ENCODE measurements around the gene TSPO.

GRCh38 chr22:43157874-43158546, 6.7 kb downstream of the TSPO start:
- TF ChIP-seq, protein P1, sequence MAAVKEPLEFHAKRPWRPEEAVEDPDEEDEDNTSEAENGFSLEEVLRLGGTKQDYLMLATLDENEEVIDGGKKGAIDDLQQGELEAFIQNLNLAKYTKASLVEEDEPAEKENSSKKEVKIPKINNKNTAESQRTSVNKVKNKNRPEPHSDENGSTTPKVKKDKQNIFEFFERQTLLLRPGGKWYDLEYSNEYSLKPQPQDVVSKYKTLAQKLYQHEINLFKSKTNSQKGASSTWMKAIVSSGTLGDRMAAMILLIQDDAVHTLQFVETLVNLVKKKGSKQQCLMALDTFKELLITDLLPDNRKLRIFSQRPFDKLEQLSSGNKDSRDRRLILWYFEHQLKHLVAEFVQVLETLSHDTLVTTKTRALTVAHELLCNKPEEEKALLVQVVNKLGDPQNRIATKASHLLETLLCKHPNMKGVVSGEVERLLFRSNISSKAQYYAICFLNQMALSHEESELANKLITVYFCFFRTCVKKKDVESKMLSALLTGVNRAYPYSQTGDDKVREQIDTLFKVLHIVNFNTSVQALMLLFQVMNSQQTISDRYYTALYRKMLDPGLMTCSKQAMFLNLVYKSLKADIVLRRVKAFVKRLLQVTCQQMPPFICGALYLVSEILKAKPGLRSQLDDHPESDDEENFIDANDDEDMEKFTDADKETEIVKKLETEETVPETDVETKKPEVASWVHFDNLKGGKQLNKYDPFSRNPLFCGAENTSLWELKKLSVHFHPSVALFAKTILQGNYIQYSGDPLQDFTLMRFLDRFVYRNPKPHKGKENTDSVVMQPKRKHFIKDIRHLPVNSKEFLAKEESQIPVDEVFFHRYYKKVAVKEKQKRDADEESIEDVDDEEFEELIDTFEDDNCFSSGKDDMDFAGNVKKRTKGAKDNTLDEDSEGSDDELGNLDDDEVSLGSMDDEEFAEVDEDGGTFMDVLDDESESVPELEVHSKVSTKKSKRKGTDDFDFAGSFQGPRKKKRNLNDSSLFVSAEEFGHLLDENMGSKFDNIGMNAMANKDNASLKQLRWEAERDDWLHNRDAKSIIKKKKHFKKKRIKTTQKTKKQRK (IDR thresholded peaks at IDR 0.05; ENCODE audit: low read length) = no peak
- TF ChIP-seq MAF1 (CRISPR knock-in tag; IDR thresholded peaks at IDR 0.05; ENCODE audit: borderline replicate concordance) (no peak), SMARCC2 (IDR thresholded peaks at IDR 0.05) (no peak), HNRNPH1 (optimal IDR thresholded peaks at IDR 0.05; ENCODE audit: low read depth, low read length) (no peak), FLYWCH1 (CRISPR knock-in tag; IDR thresholded peaks at IDR 0.05) (no peak), ELF3 (CRISPR knock-in tag; IDR thresholded peaks at IDR 0.05) (no peak), E2F2 (CRISPR knock-in tag; IDR thresholded peaks at IDR 0.05; ENCODE audit: borderline replicate concordance) (no peak), CTCF (CRISPR knock-in tag; IDR thresholded peaks at IDR 0.05) (no peak), NFATC3 (CRISPR knock-in tag; IDR thresholded peaks at IDR 0.05) (no peak), ADNP (CRISPR knock-in tag; IDR thresholded peaks at IDR 0.05) (no peak)
- TF ChIP-seq, protein P2, sequence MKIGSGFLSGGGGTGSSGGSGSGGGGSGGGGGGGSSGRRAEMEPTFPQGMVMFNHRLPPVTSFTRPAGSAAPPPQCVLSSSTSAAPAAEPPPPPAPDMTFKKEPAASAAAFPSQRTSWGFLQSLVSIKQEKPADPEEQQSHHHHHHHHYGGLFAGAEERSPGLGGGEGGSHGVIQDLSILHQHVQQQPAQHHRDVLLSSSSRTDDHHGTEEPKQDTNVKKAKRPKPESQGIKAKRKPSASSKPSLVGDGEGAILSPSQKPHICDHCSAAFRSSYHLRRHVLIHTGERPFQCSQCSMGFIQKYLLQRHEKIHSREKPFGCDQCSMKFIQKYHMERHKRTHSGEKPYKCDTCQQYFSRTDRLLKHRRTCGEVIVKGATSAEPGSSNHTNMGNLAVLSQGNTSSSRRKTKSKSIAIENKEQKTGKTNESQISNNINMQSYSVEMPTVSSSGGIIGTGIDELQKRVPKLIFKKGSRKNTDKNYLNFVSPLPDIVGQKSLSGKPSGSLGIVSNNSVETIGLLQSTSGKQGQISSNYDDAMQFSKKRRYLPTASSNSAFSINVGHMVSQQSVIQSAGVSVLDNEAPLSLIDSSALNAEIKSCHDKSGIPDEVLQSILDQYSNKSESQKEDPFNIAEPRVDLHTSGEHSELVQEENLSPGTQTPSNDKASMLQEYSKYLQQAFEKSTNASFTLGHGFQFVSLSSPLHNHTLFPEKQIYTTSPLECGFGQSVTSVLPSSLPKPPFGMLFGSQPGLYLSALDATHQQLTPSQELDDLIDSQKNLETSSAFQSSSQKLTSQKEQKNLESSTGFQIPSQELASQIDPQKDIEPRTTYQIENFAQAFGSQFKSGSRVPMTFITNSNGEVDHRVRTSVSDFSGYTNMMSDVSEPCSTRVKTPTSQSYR (CRISPR knock-in tag; IDR thresholded peaks at IDR 0.05; ENCODE audit: borderline replicate concordance) = no peak
- TF ChIP-seq, protein P3, sequence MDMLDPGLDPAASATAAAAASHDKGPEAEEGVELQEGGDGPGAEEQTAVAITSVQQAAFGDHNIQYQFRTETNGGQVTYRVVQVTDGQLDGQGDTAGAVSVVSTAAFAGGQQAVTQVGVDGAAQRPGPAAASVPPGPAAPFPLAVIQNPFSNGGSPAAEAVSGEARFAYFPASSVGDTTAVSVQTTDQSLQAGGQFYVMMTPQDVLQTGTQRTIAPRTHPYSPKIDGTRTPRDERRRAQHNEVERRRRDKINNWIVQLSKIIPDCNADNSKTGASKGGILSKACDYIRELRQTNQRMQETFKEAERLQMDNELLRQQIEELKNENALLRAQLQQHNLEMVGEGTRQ (IDR thresholded peaks at IDR 0.05; ENCODE audit: low read depth, low read length) = no peak
- TF ChIP-seq, protein P3 (CRISPR knock-in tag; IDR thresholded peaks at IDR 0.05; ENCODE audit: borderline replicate concordance) = no peak

All from HepG2 (cell line).